Activated CD8-positive, alpha-beta memory T cell treated with anti-CD3 and anti-CD28 coated beads, Interleukin-2, amount 50 U/mL, for 4 hours (primary cell): ENCODE results near the gene GADD45A.
"Not testable (repeated sequence)": the region's sequence is repeated elsewhere in the genome, so short reads cannot be mapped to it uniquely, and the experiment has no call there.

ENCODE experiments used
- DNase-seq: peaks from one replicate; pipeline ENCODE4 v3.0.0-alpha.2; 2020

Gene GADD45A

GRCh38 chr1:67685067-67685557, at the start of gene GADD45A:
GADD45A (plus strand) TSS chr1:67685201; CDS start chr1:67685495, 294 bp downstream.
- peak; percentile 86 for DNase-seq

- DNase-seq, result no peak
Observed at GRCh38 chr1:67636146-67636545, 48.9 kb upstream of the GADD45A start.

- DNase-seq, result no peak
Observed at GRCh38 chr1:67639361-67639760, 45.6 kb upstream of the GADD45A start.

- DNase-seq, result no peak
Observed at GRCh38 chr1:67642629-67643028, 42.4 kb upstream of the GADD45A start.

GRCh38 chr1:67644566-67644965, 40.4 kb upstream of the GADD45A start:
- DNase-seq, result no peak

- DNase-seq, result no peak
Observed at GRCh38 chr1:67645495-67646144, 39.4 kb upstream of the GADD45A start.

GRCh38 chr1:67646145-67647035, 38.6 kb upstream of the GADD45A start:
- peak; percentile 16 for DNase-seq

GRCh38 chr1:67647036-67647798, 37.8 kb upstream of the GADD45A start:
- no peak for DNase-seq

GRCh38 chr1:67647814-67648358, 37.1 kb upstream of the GADD45A start:
- DNase-seq, result no peak

GRCh38 chr1:67648582-67649326, 36.2 kb upstream of the GADD45A start:
- DNase-seq, result no peak

GRCh38 chr1:67650061-67650460, 34.9 kb upstream of the GADD45A start:
- DNase-seq, result no peak

GRCh38 chr1:67651031-67651430, 34.0 kb upstream of the GADD45A start:
- no peak for DNase-seq

GRCh38 chr1:67652800-67653199, 32.2 kb upstream of the GADD45A start:
- no peak for DNase-seq

GRCh38 chr1:67653304-67653703, 31.7 kb upstream of the GADD45A start:
- DNase-seq, result no peak

GRCh38 chr1:67655581-67655980, 29.4 kb upstream of the GADD45A start:
- no peak for DNase-seq

GRCh38 chr1:67657152-67657551, 27.8 kb upstream of the GADD45A start:
- DNase-seq, result not testable (repeated sequence)

- no peak for DNase-seq
Observed at GRCh38 chr1:67659229-67659628, 25.8 kb upstream of the GADD45A start.

- DNase-seq, result no peak
Observed at GRCh38 chr1:67662884-67663283, 22.1 kb upstream of the GADD45A start.

- no peak for DNase-seq
Observed at GRCh38 chr1:67664048-67664447, 21.0 kb upstream of the GADD45A start.

GRCh38 chr1:67665307-67665706, 19.7 kb upstream of the GADD45A start:
- not testable (repeated sequence) for DNase-seq

- no peak for DNase-seq
Observed at GRCh38 chr1:67666636-67667035, 18.4 kb upstream of the GADD45A start.

GRCh38 chr1:67668660-67669059, 16.3 kb upstream of the GADD45A start:
- DNase-seq, result no peak
